SK-MEL-5 (cell line): Measurements from ENCODE around the gene AP1G1. TPM values are rescaled to one million over a fixed set of nuclear protein-coding genes. Genes with fewer than 3 reads are reported as not detected.
"Not testable (repeated sequence)": the region's sequence is repeated elsewhere in the genome, so short reads cannot be mapped to it uniquely, and the experiment has no call there.

Experiments used
- DNase-seq: peaks from one replicate; pipeline ENCODE4 v3.0.0-alpha.2; 2016; ENCODE audit warnings: low read depth, low spot score
- in situ Hi-C: cut with HindIII; loops from 2 replicates; pipeline ENCODE4 v1.10.0; 2016; ENCODE audit warnings: low sequenced_read_pairs, high pct_unique_total_duplicates, low pct_unique_long_range_greater_than_20kb
- total RNA-seq: library from RNA; depleted of rRNA; stranded (reverse); fragments of >200 nt; shearing (Covaris generic); gene quantifications from 2 replicates; pipeline ENCODE4 v1.2.3, GENCODE V29; 2014

AP1G1 gene
- total RNA-seq, 1 experiment from 2014 or later, result 47.8 TPM

DNA sequence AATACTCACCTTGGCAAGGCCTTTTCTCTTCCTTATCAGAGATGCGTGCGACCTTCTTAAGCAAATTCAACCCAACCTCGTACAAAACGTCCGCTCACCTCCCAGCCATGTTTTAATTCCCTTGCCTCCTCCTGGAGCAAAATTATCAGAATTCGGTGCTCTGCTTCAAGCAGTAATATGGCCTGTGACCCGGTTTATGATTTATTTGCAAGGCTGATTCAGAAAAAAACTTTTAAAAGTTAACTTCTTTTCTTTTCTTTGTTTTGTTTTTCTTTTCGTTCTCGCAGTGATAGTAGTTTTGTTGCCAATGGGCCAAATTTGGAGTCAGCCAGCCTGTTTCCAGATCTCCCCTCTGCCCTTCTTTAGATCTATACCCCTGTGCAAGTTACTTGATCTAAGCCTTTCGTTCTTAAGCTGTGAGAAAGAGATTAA is 84.3 kb downstream of the AP1G1 start, which contains the start of gene PHLPP2:
Gene PHLPP2, minus strand, starts transcription at position 382 of the 432 bp plus-strand sequence. CDS start 9,906 bp downstream, outside the sequence.
- DNase-seq, result no peak
- in situ Hi-C loops, result no loop called here

DNA sequence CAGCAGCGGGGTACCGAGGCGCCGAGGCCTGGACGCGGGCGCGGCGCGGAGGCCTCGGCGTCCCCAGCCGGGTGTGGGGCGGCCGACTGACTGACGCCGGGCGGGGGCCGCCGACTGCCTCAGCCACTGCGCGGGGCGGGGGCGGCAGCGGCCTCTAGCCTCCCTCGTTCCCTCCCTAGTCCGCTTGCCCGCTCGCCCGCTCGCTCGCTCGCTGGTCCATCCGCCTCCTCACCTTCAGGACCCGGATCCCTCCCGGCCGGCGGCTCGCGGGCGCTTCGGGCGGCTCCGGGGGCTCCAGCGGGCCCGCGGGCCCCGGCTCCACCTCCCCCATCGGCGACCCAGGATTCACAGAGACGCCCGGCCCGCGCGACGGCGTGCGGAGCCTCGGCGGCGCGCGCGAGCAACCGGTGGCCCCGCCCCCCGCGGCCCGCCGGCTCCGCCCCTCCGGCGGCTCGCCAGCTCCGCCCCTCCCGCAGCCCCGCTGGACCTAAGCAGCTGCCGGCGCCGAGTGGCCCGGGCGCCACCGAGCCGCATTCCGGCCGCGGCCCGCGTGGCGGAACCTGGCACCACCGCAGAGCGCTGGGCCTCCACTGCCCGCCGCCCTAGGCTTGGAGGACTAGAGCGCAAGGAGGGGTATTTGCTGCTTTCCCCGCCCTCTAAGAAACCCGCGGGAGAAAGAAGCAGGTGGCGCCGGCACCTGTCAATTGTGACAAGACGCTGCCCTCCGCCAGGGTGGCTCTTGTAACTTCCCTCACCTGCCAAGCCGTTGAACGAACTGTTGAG is 84.9 kb downstream of the AP1G1 start:
- peak; percentile 53 for DNase-seq
- in situ Hi-C loops, result no loop called here

DNA sequence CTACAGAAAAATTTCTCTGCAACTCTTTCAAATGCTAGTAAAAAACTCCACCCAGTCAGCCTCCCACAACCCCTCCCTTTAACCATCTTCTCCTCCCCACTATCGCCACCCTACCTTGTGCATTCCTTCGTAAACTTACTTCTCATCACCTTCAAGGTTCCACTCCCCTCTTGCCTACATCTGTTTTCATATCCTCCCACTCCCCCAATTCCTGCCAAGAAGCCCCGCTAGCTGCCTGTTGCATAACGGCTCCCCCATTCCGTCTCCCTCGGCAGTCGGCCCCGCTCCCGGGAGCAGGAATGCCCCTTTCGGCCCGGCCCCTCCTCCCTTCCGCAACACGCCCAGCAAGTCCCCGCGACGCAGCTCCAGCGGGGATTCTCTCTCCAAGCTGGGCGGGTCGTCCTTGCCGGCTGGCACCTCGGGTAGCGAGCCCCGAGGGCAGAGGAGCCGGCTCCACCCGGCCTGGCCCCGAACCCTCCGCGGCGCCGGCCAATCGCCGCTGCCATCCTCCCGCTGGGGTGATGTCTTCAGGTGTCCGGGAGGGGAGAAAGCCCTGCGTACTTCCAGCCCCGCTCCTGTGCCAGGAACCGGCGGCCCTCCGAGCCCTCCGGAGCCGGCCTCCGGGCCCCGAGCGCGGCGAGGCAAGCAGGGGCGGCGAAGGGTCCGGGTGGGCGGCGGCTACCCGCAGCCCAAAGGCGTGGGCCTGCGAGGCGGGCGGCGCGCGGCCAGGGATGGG is 85.7 kb downstream of the AP1G1 start:
- peak; percentile 65 for DNase-seq
- in situ Hi-C loops, result no loop called here

DNA sequence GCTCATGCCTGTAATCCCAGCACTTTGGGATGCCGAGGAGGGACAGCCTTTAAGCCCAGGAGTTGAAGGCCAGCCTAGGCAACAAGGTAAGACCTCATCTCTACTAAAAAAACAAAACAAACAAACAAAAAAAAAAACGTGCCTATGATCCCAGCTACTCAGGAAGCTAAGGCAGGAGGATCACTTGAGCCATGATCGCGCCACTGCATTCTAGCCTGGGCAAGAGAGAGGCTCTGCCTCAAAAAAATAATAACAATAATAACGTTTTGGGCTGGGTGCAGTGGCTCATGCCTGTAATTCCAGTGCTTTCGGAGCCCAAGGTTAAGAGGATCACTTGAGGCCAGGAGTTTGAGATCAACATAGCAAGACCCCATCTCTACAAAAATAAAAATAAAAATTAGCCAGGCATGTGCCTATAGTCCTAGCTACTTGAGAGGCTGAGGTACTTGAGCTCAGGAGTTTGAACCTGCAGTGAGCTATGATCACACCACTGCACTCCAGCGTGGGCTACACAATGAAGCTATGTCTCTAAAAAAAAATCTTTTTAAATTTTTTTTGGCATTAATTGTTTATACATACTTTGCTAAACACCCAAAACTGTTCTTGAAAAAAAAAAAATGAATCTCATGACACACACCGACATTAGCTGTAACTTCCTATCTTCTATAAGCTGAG is 87.4 kb downstream of the AP1G1 start:
- in situ Hi-C loops, result no loop called here

DNA sequence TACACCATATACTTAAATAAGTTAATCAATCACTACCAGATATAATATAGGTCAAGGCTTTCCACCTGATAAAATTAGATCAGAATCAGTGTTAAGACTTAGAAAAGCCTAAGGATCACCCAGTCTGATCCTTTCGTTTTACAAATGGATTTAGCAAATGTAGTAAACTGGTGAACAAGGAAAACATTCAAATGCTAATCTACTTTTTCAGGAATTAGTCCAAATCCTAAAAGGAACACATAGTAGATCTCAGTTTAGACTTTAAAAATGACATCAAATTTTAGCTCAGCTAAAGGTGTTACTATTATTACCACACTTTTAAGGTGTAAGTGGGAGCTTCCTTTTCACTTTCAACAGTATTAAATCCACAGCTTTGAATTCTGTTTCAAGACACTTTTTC is 96.1 kb downstream of the AP1G1 start:
- DNase-seq, result no peak
- in situ Hi-C loops, result no loop called here

More for the DNA sequence above, 87.4 kb downstream of the AP1G1 start:
- DNase-seq, result no peak

DNA sequence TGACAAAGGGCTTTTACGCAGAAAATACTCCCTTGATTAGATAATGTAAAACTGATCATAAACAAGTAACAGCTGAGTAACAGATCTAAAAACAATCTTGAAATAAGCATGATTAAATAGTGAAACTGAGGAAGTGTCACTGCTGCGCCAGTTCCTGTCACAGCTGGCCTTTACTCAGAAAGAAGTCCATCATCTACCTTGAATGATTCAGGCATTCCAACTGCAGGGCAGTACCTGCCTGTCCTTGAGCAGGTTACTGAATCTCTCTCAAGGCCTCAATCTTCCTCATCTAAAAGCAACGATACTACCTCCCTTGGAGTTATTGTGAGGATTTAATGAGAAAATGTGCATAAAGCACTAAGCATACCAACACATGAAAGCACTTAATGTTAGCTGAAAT is 96.8 kb downstream of the AP1G1 start:
- DNase-seq, result no peak
- in situ Hi-C loops, result no loop called here

DNA sequence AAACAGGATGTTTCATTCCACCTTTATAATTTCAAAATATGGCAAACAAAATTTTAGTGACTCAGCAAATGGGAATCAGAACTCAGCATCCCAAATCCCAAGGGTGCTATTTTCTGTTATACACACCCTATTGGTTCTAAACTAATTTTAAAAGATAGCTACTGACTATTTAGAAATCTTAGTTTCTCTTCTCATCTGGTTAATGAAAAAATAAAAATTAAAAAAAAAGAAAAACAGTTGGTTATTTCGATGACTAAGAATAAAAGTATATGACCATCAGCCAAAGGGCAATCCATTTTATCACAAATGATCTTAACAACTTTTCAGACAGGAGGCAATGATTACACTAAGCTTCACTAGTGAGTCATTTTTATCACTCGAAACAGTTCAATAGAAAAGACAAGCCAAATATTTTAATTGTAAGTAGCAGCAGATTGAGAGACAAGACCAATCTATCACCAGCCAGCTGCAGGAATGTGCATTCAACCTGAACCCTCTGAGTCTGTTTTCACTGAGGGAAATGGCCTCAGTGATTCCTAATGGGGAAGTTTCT is 99.3 kb downstream of the AP1G1 start:
- in situ Hi-C loops, result no loop called here
- no peak for DNase-seq

DNA sequence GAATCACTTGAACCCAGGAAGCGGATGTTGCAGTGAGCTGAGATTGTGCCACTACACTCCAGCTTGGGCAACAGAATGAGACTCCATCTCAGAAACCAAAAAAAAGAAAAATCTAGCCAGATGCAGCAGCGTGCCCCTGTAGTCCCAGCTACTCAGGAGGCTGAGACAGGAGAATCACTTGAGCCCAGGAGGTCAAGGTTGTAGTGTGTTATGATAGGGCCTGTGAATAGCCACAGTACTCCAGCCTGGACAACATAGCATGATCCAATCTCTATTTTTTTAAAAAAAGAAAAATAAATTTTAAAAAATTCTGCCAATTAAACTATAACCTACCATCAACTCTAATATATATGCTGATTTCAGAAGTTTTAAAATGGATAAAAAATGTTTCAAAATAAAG is 99.9 kb downstream of the AP1G1 start:
- in situ Hi-C loops, result no loop called here
- no peak for DNase-seq

DNA sequence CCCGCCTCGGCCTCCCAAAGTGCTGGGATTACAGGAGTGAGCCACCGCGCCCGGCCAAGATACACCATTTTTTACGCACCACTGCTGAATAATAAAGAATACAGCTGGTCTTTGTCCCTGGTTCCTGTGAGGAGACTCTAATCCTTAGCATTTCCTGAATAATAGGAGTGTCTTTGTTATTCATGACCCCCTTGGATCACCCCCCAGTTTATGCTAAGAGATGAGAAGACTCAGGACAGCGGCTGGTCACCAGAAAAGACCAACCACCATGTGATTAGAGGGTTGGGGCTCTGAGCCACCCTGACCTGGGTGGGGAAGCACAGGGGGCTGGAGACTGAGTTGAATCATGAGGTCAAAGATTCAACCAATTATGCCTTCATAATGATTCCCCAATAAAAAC is 101.4 kb downstream of the AP1G1 start:
- DNase-seq, result no peak
- in situ Hi-C loops, result no loop called here

DNA sequence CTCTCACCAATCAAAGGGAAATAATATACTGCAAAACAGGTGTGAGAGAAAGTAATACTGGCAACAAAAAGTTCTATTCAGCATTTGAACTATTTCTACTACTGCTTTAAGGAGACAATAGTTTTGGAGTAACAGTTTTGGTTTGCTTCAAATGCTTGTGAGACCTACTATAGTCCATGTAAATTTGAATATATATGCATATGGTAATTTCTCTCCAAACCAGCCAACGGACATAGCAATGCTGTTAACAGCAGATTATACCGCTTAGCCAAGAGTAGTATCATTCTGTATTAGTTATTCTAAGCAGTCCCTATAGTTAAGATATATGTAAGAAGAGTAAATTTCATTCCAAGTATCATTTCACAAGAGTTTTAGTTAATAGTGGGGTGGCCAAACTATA is 102.6 kb downstream of the AP1G1 start:
- in situ Hi-C loops, result no loop called here
- no peak for DNase-seq

DNA sequence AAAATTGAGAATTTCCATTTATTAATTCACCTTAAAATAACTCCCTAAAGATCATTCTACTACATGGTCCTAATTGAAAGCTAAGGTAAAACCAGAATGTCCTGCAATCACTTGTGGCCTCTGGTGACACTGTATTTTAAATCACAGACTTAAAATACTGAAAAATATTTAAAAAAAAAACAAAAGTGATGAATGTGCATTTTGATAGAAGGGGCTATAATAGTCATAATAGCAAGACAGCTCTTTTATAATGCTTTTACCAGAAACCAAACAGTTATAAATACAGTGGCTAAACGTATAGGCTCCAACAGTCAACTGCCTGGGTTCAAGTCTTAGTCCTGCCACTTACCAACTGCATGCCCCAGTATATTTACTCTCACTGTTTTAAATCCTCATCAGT is 105.3 kb downstream of the AP1G1 start:
- in situ Hi-C loops, result no loop called here

DNA sequence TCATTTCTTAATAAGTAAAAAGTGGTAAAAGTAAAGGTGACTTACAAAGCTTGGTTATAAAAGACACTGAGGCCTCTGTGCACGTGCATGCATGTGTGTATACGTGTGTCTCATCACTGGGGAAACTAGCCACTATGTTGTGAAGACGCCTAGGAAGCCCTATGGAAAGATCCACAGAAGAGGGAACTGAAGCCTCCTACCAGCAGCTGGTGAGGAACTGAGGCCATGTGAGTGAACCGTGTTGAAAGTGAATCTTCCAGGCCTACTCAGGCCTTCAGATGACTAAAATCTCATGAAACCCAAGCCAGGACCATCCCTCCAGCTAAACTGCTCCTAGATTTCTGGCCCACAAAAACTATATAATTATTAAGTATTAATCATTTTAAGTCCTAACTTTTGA is 107.8 kb downstream of the AP1G1 start:
- in situ Hi-C loops, result no loop called here
- no peak for DNase-seq

More for the DNA sequence above, 105.3 kb downstream of the AP1G1 start:
- no peak for DNase-seq

DNA sequence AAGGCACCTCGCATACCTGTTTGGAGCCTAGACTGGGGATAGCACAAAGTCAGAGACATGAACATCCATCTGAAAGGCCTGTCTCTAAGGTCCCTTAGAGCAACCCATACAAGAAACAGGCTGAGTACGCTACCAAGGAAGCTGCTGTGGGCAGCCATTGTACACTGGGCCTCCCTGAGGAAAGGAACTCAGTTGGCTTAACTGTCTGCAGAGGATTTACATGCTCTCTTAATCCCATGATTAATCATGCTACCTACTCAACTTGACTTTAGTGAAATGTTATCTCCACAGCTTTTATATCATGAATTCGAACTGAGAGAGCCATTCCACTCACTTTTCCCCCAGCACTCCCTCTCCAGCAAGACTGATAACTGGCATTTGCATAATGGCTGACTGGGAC is 110.1 kb downstream of the AP1G1 start:
- in situ Hi-C loops, result no loop called here
- no peak for DNase-seq

DNA sequence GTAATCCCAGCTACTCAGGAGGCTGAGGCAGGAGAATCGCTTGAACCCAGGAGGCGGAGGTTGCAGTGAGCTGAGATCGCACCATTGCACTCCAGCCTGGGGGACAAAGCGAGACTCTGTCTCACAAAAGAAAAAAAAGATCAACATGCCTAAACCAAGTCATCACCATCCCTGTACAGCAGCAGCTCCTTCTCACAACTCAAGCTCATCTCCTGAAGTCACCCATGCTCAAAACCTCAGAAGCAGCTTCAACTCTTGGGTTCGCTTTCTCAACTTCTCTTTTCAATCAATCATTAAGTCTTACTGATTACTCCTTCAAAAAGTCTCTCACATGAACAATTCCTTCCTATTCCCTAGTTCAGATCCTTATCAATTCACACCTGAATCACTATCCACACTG is 115.5 kb downstream of the AP1G1 start:
- in situ Hi-C loops, result no loop called here
- no peak for DNase-seq

DNA sequence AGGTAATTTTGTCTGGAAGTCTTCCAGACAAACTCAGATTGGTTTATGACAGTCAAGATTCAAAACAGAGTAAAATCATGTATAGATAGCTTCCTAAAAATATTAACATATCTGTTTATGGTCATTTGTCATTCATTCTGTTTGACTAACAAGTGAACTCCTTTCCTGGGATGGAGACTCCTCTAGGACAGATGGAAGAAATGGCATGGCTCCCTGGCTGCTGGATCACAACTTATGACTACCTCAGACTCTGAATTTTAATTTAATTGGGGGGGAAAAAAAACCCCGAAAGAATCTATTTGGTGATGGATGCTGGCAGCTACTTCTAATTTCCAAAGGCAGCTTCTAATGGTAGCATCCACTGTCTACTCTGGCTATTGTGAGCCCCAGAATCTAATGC is 118.7 kb downstream of the AP1G1 start:
- in situ Hi-C loops, result no loop called here
- DNase-seq, result no peak

DNA sequence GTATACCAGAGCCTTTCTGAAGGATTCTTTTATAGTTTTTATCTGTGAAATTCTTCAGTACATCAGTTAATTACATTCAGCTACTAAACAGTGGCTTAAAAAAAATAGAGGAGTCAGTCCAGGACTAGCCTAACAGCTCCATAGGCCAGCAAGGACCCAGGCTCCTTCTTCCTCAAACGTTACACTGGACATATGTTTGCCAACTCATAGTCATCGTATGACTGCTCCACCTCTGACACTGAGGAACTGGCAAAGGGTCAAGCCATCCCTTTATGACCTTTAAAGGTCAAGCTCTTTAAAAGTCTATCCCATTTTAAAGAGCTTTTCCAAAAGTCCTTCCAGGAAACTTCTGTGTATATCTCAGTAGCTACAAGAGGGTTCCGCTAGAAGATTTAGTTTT is 120.8 kb downstream of the AP1G1 start:
- in situ Hi-C loops, result no loop called here
- DNase-seq, result peak; percentile 5

DNA sequence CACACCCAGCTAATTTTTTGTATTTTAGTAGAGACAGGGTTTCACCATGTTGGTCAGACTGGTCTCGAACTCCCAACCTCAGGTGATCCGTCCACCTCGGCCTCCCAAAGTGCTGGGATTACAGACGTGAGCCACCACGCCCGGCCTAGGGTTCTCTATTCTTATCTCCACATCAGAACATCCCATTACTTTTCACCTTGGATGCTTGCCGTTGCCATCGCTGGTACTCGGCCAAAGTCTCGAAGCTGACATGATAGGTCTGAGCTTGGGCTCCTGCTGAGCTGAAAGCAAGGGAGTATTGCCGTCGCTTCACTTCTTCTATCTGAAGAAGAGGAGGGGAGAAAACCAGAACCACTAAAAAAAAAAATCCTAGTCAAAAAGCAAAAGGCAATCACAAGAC is 124.4 kb downstream of the AP1G1 start:
- DNase-seq, in situ Hi-C loops: not testable (repeated sequence)

DNA sequence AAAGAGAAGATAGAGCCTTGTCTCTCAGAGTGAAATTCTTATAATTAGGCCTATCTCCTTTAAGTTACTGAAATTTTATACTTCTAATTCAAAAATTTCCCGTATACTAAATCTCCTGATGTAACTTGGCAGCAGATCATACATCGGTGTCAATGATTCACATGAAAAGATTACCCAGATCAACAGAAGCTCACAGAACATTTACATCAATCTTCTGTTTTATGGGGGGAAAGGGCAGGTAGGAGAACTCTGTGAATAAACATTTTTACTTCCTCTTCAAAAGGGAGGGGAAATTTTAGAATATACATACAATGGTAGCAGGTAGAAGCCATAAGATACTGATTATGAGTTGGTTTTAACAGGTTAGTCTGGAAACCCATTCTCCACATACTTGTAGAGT is 127.3 kb downstream of the AP1G1 start:
- no peak for DNase-seq
- in situ Hi-C loops, result no loop called here
